Fibroblast of peridontal ligament (primary cell): ENCODE measurements around the gene SH3PXD2A.

Experiments
- DNase-seq: peaks from one replicate; pipeline ENCODE4 v3.0.0-alpha.2; 2010; ENCODE audit errors: extremely low read depth

SH3PXD2A gene

GRCh38 chr10:103724074-103724473 is 131.3 kb downstream of the SH3PXD2A start:
- DNase-seq: no peak

DNA sequence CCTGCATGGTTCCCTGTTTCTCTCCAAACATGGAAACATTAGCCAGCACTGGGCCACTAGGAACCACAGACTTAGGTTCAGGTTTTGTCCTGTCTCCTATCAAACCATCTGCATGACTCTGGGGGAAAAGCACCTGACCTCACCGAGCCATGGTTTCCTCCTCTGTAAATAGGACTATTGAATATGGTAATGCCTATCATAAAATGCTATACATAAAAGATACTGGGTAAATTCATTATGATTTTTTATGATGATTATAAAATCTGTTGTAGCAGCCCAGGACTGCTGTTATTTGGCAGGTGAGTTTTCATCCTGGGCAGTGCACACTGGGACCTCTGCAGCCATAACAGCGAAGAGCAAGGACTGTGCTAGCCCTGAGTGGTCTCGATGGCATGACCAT is 131.8 kb downstream of the SH3PXD2A start:
- no peak for DNase-seq

DNA sequence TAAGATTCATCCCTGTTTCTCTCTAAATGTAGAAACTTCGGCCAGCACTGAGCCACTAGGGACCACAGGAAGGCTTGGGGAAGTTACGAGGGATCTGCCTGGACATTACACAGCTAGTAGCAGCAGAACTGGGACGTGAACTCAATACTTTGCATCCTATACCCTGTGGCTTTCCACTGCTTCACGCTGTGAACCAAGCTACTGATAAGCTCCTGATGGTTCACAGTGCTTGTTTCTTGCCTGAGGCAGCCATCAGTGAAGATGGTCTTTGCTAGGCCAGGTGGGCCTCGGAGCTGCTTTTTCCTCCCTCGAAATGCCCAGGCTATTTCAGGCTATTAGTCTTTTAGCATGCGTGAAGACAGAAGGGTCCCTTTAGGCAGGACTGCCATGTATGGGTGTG is 132.7 kb downstream of the SH3PXD2A start:
- no peak for DNase-seq

DNA sequence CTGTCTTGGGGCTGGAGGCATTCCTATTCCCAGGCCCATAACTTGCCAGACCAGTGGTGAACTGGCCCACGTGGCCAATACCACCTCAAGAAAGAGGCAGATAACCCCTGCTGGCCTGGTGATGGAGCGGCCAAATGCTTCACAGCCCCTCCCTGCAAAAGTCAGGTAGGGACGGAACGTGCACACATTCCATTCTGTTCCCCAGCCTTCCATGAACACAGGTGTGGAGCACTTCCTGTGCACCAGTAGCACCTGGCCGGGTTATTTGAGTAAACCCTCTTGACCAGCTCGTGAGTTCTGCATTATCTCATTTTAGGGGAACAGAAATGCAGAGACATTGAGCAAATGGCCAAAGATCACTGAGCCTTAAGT is 134.4 kb downstream of the SH3PXD2A start:
- DNase-seq: no peak

DNA sequence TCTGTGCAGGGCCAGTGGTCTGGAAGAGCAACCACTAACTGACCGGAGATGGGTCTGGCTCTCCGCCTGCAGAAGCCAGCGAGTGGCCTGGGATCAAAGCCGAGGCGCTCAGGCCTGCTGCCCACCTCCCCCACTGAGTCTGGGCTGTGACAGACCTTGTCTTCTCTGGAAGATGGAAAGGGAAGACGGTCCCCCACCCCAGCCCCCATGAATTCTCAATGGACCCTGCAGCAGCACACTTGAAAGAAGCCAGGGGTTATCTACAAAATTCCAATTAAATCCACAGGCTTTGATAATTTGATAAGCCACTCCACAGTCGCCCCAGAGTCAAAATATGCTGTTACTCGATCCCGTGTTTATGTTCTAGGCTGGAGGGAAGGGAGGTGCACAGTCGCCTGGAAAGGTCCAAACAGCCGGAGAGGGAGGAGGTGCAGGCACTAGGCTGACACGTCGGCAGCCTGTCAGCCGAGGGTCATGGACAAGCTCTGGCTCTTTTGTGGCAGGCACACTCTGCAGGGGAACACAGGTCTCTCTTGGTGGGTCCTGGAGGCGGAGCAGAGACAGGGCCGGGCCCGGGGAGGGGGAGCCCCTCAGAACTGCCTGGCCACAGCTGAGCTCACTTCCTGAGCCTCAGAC is 134.9 kb downstream of the SH3PXD2A start:
- DNase-seq: no peak

- DNase-seq: no peak
Measured at GRCh38 chr10:103719036-103719435, 136.3 kb downstream of the SH3PXD2A start.

GRCh38 chr10:103718247-103718620 is 137.1 kb downstream of the SH3PXD2A start:
- no peak for DNase-seq

GRCh38 chr10:103717341-103718246 is 137.8 kb downstream of the SH3PXD2A start:
- DNase-seq: no peak

- no peak for DNase-seq
Measured at GRCh38 chr10:103716206-103717160, 138.9 kb downstream of the SH3PXD2A start.

GRCh38 chr10:103715430-103715829 is 139.9 kb downstream of the SH3PXD2A start:
- peak; percentile 82 for DNase-seq

GRCh38 chr10:103714232-103714891 is 141.0 kb downstream of the SH3PXD2A start:
- no peak for DNase-seq

DNA sequence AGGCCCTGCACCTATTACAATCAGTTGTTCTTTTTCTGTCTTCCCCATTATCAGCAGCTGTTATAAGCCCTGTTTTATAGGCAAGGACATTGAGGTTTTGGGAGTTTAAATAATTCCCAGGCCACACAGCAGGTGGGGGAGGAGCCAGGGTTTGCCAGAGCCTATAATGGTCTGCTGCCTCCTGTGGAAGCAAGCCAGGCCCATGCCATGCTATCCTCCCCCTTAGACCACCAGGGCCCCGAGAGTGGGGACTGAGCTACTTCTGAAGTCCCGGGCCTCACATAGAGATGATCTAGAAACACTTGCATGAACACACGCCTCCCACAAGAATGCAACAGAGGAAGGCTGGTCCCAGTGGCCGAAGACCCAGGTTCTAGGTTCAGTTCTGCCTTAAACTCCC is 141.7 kb downstream of the SH3PXD2A start:
- no peak for DNase-seq

GRCh38 chr10:103712898-103713498 is 142.4 kb downstream of the SH3PXD2A start:
- peak; percentile 86 for DNase-seq

GRCh38 chr10:103712146-103712545 is 143.2 kb downstream of the SH3PXD2A start:
- DNase-seq: no peak

DNA sequence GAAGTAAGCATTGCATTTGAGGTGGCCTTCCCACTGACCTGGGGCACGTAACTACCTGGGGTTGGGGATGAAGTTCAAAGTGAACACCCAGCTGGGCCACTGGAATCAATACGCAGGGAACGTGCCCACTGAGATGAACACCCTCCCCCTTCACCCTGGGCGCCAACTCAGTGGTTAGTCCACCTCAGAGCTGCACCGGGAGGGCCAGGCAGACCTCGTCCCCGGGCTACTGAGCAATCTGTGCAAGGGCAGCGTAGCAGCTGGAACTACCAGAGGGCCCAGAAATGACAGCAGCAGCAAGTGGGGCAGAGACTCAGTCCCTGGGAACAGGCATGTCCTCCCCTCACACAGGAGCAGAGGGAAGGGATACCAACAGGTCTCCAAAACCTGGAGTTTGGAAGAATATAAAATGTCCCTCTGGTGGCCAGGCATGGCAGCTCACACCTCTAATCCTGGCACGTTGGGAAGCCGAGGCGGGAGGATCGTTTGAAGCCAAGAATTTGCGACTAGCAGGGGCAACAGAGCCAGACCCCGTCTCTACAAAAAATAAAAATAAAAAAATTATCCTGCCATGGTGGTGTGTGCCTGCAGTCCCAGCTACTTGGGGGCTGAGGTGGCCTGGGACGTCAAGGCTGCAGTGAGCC is 143.9 kb downstream of the SH3PXD2A start:
- DNase-seq: no peak

DNA sequence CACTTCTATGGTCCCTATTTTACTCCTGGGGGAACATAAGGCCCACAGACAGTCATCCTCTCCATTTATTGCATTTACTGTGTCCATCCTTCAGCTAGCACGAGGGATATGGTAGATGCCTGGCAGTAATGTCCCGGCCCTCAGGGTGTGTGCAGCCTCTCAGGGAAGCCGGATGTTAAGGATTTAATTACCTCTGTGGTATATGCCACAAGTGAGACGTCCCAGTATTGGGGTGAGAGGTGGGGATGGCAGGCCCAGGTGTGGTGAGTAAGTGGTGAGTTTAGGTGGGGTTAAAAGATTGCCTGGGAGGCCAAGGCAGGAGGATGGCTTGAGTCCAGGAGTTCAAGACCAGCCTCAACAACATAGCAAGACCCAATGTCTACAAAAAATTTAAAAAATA is 144.9 kb downstream of the SH3PXD2A start:
- no peak for DNase-seq

DNA sequence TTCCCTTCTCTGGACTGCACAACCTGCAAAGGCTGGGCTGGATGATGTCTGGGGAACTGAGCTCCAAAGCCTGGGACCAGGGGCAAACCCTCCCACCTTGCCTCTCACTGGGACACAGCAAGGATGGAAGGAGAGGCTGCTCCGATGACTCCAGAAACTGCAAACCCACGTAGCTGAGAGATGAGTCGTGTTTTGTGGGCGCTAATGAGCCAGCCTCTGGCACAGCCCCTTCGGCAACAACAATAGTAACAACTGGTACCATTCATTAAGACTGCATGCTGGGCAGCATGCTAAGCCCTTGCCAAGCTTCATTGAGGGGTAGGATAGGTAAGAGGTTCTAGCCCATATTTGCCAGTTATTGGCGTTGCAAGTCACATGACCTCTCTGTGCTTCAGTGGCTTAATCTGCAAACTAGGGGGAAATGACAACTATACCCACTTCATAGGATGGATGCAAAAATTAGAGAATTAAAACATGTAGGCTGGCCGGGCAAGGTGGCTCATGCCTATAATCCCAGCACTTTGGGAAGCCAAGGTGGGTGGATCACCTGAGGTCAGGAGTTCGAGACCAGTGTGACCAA is 145.9 kb downstream of the SH3PXD2A start:
- peak; percentile 65 for DNase-seq

DNA sequence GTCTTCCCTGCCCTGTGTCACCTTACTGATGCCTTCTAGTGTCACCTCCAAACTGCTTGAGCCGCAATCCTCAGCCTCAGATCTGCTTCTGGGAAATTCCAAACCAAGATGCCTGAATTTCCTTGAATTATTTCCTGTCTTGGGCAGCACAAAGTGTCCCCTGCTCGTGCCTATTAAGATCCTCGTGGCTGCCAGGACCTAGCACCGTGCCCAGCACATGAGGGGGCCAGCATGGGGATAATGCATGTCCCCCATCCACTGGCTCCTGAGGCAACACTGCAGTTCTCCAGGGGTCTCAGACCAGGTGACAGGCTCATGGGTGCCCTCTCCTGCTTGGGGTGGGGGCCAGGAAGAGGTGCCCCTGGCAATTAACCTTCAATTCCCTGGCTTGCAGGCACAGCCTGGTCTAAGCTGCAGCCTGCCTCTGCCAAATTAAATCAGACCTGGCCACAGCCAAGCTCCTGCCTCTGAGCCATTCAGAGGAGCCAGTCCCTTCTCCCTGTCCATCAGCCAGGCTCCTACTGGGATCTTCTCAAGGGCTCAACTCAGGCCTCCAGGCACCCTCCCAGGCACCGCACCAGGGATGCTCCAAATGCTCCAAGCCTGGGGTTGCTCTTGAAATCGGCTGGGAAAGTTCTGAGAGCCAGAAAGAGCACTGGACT is 146.6 kb downstream of the SH3PXD2A start:
- no peak for DNase-seq

- DNase-seq: no peak
Measured at GRCh38 chr10:103707956-103708626, 147.3 kb downstream of the SH3PXD2A start.
